GM10847 (cell line): ENCODE results near the gene CH25H.
A peak's percentile ranks its signal among the peaks of the same experiment; 100 is the strongest.

Experiments
- POLR2A ChIP-seq: IDR thresholded peaks from 2 replicates; pipeline ENCODE4 v1.6.1; 2011; ENCODE audit not compliant: insufficient read length; ENCODE audit errors: extremely low read depth

The CH25H gene

DNA sequence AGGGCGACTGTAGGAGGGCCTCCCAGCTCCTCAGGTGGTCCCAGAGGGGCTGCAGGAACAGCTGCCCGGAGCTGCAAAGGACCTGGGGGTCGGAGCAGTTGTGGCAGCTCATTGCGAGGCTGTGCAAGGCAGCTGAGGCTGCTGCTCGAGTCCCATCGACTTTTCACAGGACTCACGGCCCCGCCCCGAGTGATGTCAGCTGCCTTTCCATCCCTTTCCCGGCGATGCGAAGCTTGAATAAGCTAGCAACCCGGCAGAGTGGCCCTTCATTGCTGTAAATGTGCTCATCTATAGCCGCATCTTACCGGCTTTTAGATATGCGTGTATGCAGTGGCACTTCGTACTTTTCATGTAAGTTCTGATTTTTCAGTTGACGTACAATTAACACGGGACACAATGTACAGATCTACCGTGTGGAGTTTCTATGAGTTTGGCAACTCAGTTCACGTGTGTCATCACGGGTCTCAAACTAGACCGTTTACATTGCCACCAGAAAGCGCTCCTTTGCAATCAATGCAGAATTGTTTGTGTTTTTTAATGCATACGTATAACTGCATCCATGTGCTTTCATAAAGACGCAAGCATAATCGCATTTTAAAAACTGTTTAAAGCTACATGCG, at the start of gene CH25H:
Gene CH25H, minus strand, starts transcription at position 137 of the 620 bp plus-strand sequence. Its CDS starts 25 bp downstream, at position 112.
- TF ChIP-seq POLR2A, result no peak

- no peak for TF ChIP-seq POLR2A
Measured at GRCh38 chr10:89256340-89256739, 49.2 kb upstream of the CH25H start.

GRCh38 chr10:89255793-89256192, 48.7 kb upstream of the CH25H start:
- no peak for TF ChIP-seq POLR2A

DNA sequence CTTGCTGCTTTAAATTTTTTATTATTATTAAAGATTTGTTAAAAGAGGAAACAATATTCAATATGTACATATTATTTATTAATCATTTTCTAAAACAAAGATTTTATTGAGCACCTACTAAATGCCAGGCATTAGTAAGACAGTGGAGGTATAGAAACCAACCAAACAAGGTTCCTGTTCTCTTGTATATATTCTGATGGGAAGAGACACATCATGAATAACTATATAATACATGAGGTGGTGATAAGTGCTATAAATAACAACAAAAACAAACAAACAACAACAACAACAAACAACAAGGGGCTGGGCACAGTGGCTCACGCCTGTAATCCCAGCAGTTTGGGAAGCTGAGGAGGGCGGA, 45.1 kb upstream of the CH25H start:
- TF ChIP-seq POLR2A, result no peak

GRCh38 chr10:89251409-89252224, 44.5 kb upstream of the CH25H start, which contains the start of gene LIPA:
LIPA (minus strand) TSS chr10:89251775; CDS start chr10:89247648, 4,127 bp downstream.
- TF ChIP-seq POLR2A, result peak; percentile 89

DNA sequence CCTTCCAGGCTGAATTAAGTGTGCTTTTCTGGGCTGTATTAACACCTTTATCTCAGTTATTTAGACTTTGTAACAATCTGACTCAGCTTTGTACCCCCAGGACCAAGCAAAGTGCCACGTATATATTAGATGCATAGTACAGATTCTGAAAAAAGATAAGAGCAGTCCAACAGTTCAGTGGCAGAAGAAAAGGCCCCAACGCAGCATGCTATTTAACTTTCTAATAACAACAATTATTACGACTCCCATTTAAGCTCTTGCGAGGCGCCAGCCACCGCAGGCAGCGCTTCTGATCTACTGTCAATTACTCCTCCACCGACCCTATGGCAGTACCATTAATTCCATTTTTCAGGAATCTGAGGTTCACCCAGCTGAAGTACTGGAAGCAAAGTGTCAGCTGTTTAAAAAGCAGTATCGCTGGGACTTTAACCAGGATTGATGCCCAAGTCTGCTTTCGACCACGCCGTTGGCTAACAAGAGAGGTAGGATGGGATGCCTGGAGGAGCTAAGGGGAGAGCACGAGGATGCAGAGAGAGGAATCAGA, 43.8 kb upstream of the CH25H start:
- no peak for TF ChIP-seq POLR2A

GRCh38 chr10:89248990-89249389, 41.9 kb upstream of the CH25H start:
- TF ChIP-seq POLR2A, result no peak

DNA sequence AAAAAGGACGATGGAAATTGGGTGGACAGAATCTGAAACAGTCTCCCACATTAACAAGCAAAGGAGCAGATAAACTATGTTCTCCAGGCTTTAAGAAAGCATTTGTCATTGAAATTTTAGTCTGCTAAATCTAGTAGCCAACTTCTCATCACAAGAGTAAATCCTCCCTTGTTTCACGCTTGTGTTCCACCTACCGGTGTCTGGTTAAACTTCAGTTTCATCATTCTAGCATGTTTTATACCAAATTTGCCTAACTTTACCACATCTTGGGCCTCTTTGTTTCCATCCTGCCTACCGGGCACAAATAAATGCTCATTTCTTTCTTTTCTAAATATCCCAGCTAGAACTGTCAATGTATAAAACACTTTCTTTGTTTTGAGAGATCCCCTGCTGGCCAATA, 38.7 kb upstream of the CH25H start:
- no peak for TF ChIP-seq POLR2A

DNA sequence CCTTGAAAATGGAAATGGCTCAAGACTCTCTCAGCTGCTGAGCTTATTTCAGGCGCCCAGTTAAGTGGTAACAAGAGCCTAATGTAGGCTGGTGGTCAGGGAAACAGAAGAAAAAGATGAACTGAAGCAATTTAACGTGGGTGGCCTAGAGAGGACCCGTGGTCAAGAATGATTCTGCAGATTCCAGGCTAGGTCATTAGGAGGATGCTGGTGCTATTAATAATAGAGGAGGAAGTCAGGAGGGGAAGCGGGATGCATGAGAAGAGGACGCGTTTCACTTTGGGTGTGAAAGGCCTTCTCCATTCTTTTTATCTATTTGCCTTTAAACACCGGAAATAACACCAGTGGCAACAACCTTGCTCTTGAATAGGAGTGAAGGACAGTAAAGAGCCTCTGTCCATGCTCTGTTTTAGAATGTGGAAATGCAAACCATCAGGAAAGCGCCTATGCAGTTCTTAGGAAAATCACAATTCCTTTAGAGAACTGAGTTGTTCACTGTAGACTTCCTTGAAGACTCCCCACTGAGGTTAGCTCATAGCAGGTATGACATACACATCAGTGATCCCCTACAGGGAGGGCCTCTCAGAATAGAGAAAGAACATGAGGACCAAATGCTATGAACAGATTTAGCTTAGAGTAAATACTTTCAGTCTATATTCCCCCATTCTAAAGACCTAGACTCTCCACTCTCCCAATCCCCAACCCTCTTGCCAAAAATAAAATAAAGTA, 35.9 kb upstream of the CH25H start:
- TF ChIP-seq POLR2A, result no peak

DNA sequence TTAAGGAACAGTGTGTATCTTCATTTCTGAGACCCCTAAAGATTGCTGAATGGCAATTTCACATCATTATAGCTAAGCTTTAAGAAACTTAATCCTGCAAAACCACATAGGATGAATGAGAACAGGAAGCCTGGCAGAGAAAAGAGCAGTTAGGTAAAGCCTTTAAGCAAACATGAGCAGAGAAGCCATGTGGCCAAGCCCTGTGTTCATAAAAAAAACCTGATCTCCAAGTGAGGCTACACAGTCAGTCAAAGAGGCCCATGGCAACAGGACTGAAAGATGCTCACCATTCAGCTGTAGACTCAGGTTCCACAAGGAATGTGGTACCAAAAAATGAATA, 35.2 kb upstream of the CH25H start:
- TF ChIP-seq POLR2A, result no peak

GRCh38 chr10:89241486-89242344, 34.6 kb upstream of the CH25H start:
- no peak for TF ChIP-seq POLR2A

DNA sequence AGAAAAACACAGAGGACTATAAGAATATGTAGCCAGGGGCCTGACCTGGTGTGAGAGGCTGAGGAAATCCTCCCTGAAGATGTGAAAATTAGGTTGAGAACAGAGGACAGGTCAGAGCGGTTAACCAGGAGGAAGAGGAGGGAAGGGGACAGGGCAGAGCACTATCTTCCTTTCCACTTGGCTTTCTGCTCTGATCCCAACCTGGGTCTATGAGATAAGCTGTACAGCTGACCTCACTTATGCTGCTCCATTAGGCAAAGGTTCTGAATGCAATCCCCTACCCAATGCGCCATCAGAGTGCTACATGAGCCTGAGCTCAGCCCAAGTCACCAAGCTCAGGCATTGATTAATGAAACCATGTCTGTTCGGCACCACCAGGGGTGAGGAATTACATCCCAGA, 33.9 kb upstream of the CH25H start:
- TF ChIP-seq POLR2A, result no peak

DNA sequence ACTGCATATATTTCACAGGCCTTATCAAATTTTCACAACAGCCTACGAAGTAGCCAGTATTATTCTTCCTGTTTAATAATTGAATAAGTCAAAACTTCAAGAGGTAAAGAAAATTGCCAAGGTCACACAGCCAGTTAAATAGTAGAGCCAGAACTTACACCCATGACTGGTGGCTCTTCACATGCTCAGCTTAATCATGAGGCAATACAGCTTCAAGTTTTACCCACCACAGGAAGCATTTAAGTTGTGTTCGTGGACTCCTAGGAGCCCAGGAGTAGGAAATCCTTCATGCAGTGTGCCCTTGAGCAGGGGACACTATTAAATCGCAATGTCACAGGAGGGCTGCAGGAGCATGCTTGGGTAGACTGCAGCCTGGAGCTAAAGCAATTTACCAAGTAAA, 33.4 kb upstream of the CH25H start:
- no peak for TF ChIP-seq POLR2A

- no peak for TF ChIP-seq POLR2A
Measured at GRCh38 chr10:89238956-89239644, 32.0 kb upstream of the CH25H start.
